ENCODE measurements around the gene COL1A1.

The COL1A1 gene

GRCh38 chr17:50173335-50173941 lies 28.0 kb downstream of the COL1A1 start:
- in situ Hi-C loops (cut with HindIII; ENCODE audit: low sequenced_read_pairs) = no loop called here

- in situ Hi-C loops (cut with HindIII; ENCODE audit: low sequenced_read_pairs) = no loop called here
Observed at GRCh38 chr17:50172936-50173334, 28.5 kb downstream of the COL1A1 start.

- in situ Hi-C loops (cut with HindIII; ENCODE audit: low sequenced_read_pairs) = no loop called here
Observed at GRCh38 chr17:50172130-50172529, 29.3 kb downstream of the COL1A1 start.

GRCh38 chr17:50171371-50172071 lies 29.9 kb downstream of the COL1A1 start:
- in situ Hi-C loops (cut with HindIII; ENCODE audit: low sequenced_read_pairs) = no loop called here

GRCh38 chr17:50170662-50171370 lies 30.6 kb downstream of the COL1A1 start:
- in situ Hi-C loops (cut with HindIII; ENCODE audit: low sequenced_read_pairs) = no loop called here

GRCh38 chr17:50169881-50170459 lies 31.5 kb downstream of the COL1A1 start:
- in situ Hi-C loops (cut with HindIII; ENCODE audit: low sequenced_read_pairs) = no loop called here

GRCh38 chr17:50169121-50169764 lies 32.2 kb downstream of the COL1A1 start:
- in situ Hi-C loops (cut with HindIII; ENCODE audit: low sequenced_read_pairs) = no loop called here

- in situ Hi-C loops (cut with HindIII; ENCODE audit: low sequenced_read_pairs) = no loop called here
Observed at GRCh38 chr17:50168319-50168718, 33.1 kb downstream of the COL1A1 start.

GRCh38 chr17:50167371-50167770 lies 34.1 kb downstream of the COL1A1 start:
- in situ Hi-C loops (cut with HindIII; ENCODE audit: low sequenced_read_pairs) = no loop called here

GRCh38 chr17:50166518-50167181 lies 34.8 kb downstream of the COL1A1 start:
- in situ Hi-C loops (cut with HindIII; ENCODE audit: low sequenced_read_pairs) = no loop called here

- in situ Hi-C loops (cut with HindIII; ENCODE audit: low sequenced_read_pairs) = no loop called here
Observed at GRCh38 chr17:50165867-50166517, 35.4 kb downstream of the COL1A1 start, which contains the start of gene SGCA. Gene SGCA, plus strand, starts transcription at chr17:50166005. Its CDS starts 36 bp downstream, at chr17:50166041.

GRCh38 chr17:50165466-50165865 lies 36.0 kb downstream of the COL1A1 start:
- in situ Hi-C loops (cut with HindIII; ENCODE audit: low sequenced_read_pairs) = no loop called here

- in situ Hi-C loops (cut with HindIII; ENCODE audit: low sequenced_read_pairs) = no loop called here
Observed at GRCh38 chr17:50165066-50165465, 36.4 kb downstream of the COL1A1 start.

- in situ Hi-C loops (cut with HindIII; ENCODE audit: low sequenced_read_pairs) = no loop called here
Observed at GRCh38 chr17:50164697-50164988, 36.8 kb downstream of the COL1A1 start.

- in situ Hi-C loops (cut with HindIII; ENCODE audit: low sequenced_read_pairs) = no loop called here
Observed at GRCh38 chr17:50163843-50164696, 37.4 kb downstream of the COL1A1 start.

- in situ Hi-C loops (cut with HindIII; ENCODE audit: low sequenced_read_pairs) = no loop called here
Observed at GRCh38 chr17:50162466-50163254, 38.8 kb downstream of the COL1A1 start.

GRCh38 chr17:50161911-50162288 lies 39.5 kb downstream of the COL1A1 start:
- in situ Hi-C loops (cut with HindIII; ENCODE audit: low sequenced_read_pairs) = no loop called here

- in situ Hi-C loops (cut with HindIII; ENCODE audit: low sequenced_read_pairs) = no loop called here
Observed at GRCh38 chr17:50161023-50161910, 40.2 kb downstream of the COL1A1 start.
